ENCODE results near the gene BSN.

Gene BSN

DNA sequence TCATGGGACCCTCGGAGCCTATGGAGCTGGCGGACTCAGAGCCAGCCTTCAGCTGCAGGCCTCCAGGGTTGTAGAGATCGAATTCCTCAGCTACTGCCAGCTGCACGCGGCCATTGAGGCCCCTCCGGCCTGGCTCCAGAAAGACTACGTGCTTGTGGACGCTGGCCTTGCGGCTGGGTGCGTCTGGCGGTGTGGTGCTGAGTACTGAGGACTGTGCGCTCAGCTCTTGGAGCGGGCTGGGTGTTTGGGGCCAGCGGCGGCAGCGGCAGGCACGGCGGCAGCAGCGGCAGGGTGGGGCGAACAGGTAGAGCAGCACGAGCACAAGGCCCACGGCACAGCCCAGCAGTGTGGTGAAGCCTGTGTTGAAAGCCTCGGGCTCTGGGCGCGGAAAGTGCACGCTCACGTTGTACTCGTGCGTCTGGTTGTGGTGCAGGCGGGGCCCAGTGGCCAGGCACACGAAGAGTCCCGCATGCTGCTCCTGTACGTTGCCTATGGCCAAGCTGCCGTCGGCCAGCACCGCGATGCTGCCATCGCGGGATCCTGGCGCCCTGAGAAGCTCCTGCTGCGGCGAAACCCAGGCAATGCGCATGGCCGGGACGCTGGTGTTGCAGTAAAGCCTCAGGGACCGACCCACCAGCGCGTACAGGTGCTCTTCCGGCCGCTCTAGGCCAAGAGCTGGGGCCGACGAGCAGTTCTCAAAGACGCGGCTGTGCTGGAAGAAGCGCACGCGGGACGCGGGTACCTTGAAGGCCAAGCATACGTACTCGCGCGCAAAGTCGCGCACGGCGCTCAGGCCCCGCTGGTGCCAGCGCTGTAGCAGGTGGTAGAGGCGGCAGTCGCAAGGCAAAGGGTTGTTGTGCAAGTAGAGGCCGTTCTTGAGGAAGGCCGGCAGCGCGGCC is 163.9 kb downstream of the BSN start:
- DNase-seq (ENCODE audit: low spot score) (peak; percentile 63), ATAC-seq (ENCODE audit: low read depth) (no peak)
- H3K27ac ChIP-seq (ENCODE audit: poor library complexity, severe bottlenecking), result no peak overlapping the region
- TF ChIP-seq, protein P1, sequence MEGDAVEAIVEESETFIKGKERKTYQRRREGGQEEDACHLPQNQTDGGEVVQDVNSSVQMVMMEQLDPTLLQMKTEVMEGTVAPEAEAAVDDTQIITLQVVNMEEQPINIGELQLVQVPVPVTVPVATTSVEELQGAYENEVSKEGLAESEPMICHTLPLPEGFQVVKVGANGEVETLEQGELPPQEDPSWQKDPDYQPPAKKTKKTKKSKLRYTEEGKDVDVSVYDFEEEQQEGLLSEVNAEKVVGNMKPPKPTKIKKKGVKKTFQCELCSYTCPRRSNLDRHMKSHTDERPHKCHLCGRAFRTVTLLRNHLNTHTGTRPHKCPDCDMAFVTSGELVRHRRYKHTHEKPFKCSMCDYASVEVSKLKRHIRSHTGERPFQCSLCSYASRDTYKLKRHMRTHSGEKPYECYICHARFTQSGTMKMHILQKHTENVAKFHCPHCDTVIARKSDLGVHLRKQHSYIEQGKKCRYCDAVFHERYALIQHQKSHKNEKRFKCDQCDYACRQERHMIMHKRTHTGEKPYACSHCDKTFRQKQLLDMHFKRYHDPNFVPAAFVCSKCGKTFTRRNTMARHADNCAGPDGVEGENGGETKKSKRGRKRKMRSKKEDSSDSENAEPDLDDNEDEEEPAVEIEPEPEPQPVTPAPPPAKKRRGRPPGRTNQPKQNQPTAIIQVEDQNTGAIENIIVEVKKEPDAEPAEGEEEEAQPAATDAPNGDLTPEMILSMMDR (IDR thresholded peaks at IDR 0.05; ENCODE audit: poor library complexity, severe bottlenecking), result no peak
- H3K27me3 ChIP-seq (ENCODE audit: insufficient read depth, poor library complexity, severe bottlenecking), result no peaks in the 10 kb centered on the region
- H3K9me3 ChIP-seq (ENCODE audit: severe bottlenecking), result no peaks in the 10 kb centered on the region
- H3K4me1 ChIP-seq (ENCODE audit: insufficient read depth, poor library complexity, severe bottlenecking), result no peaks in the 10 kb centered on the region
- H3K36me3 ChIP-seq (ENCODE audit: low read depth), result peaks cover 24% of the 10 kb centered on the region
- H3K4me3 ChIP-seq (ENCODE audit: severe bottlenecking), result no peak overlapping the region

DNA sequence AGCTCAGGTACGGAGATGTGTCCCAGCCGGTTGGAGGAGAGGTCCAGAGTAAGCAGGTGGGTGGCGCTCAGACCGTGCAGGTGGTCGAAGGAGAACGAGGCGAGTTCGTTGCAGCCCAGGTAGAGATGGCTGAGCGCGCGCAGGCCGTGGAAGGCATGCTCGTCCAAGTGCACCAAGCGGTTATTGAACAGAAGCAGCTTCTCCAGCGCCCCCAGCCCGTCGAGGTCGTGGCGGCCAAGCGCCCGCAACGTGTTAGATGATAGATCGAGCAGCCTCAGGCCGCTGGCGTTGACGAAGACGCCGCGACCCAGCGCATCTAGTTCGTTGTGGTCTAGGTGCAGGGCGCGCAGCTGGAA is 164.6 kb downstream of the BSN start:
- ATAC-seq (ENCODE audit: low read depth) (peak; percentile 0), DNase-seq (ENCODE audit: low spot score) (no peak)
- Histone ChIP-seq H3K9me3 (ENCODE audit: severe bottlenecking) (no peaks in the 10 kb centered on the region), H3K4me1 (ENCODE audit: insufficient read depth, poor library complexity, severe bottlenecking) (no peaks in the 10 kb centered on the region), H3K4me3 (ENCODE audit: severe bottlenecking) (peak overlapping the region; percentile 28), H3K27me3 (ENCODE audit: insufficient read depth, poor library complexity, severe bottlenecking) (no peaks in the 10 kb centered on the region), H3K36me3 (ENCODE audit: low read depth) (peaks cover 24% of the 10 kb centered on the region), H3K27ac (ENCODE audit: poor library complexity, severe bottlenecking) (no peak overlapping the region)
- TF ChIP-seq, protein P1 (IDR thresholded peaks at IDR 0.05; ENCODE audit: poor library complexity, severe bottlenecking), result no peak

DNA sequence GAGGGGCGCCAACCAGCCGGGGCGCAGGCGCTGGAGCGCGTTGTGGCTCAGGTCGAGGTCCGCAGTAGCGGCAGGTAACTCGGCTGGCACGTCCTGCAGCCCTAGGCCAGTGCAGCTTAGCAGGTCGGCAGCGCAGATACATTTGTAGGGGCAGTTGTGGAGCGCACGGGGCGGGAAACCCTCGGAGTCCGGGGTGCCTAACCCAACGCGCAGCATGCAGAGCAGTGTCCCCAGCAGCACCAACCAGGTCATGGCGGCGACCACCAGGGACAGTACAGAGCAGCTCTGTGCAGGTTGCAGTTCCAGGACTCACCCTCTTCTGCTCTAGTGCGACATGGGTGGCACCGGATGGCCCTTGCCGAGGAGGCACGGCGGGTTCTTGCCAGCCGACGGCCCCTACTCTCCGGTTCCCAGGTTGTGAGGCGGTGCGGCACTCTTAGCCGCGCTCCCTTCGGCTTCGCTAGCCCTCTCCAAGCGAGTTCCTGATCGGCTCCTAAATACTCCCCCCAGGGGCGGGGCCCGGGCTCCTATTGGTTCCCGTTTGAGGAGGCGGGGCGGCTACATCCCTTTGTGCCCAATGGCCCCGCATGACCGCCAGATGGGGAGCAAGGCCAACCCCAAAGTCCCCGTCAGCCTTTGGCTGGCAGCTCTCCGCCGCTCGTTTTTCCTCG is 165.1 kb downstream of the BSN start, which contains the start of gene AMIGO3:
Gene AMIGO3 (minus strand): TSS at position 471 of the 671 bp plus-strand sequence. CDS start 219 bp downstream, at position 252.
- Histone ChIP-seq H3K4me1 (ENCODE audit: insufficient read depth, poor library complexity, severe bottlenecking) (no peaks in the 10 kb centered on the region), H3K27ac (ENCODE audit: poor library complexity, severe bottlenecking) (no peak within 1 kb of the TSS), H3K36me3 (ENCODE audit: low read depth) (peaks cover 24% of the 10 kb centered on the region)

More for the DNA sequence above, 165.1 kb downstream of the BSN start, which contains the start of gene AMIGO3:
- H3K9me3 ChIP-seq (ENCODE audit: severe bottlenecking), result no peaks in the 10 kb centered on the region
- DNase-seq (ENCODE audit: low spot score) (peak; percentile 97), ATAC-seq (ENCODE audit: low read depth) (peak; percentile 68)
- H3K4me3 ChIP-seq (ENCODE audit: severe bottlenecking), result peak within 1 kb of the TSS; percentile 28
- H3K27me3 ChIP-seq (ENCODE audit: insufficient read depth, poor library complexity, severe bottlenecking), result no peaks in the 10 kb centered on the region
- TF ChIP-seq, protein P1 (IDR thresholded peaks at IDR 0.05; ENCODE audit: poor library complexity, severe bottlenecking), result peak; percentile 27
